Urinary bladder (tissue), 4 donors: ENCODE measurements around the gene CCL16. TPM values are rescaled to one million over a fixed set of nuclear protein-coding genes. Genes with fewer than 3 reads are reported as not detected.

Source experiments
- DNase-seq: peaks from one replicate; pipeline ENCODE4 v3.0.0-alpha.2; 2015; ENCODE audit errors: extremely low spot score
- H3K27ac ChIP-seq: one replicate; pipeline ENCODE4 v1.5.1; 2013; ENCODE audit warnings: low read depth, mild to moderate bottlenecking, moderate library complexity
- H3K36me3 ChIP-seq: one replicate; pipeline ENCODE4 v1.6.1; 2013; ENCODE audit warnings: mild to moderate bottlenecking, moderate library complexity; ENCODE audit not compliant: insufficient read depth
- H3K4me1 ChIP-seq: one replicate; pipeline ENCODE4 v1.6.1; 2013; ENCODE audit warnings: mild to moderate bottlenecking, moderate library complexity; ENCODE audit not compliant: insufficient read depth
- H3K4me3 ChIP-seq: one replicate; pipeline ENCODE4 v1.5.1; 2013; ENCODE audit warnings: low read depth, low read length
- WGBS: extraction: QIAGEN DNeasy Blood & Tissue Kit; methylation state at CpG from one replicate; pipeline ENCODE4 v1.1.7; 2013; 5-methylcytosine and 5-hydroxymethylcytosine counted together
- polyA plus RNA-seq: library from polyadenylated mRNA; stranded (reverse); fragments of 200-250 nt; gene quantifications from one replicate; pipeline ENCODE4 v1.2.3, GENCODE V29; 2013
- total RNA-seq: library from RNA; depleted of rRNA; stranded (reverse); fragments of >200 nt; gene quantifications from one replicate; pipeline ENCODE4 v1.2.3, GENCODE V29; 2014
- donor health status: healthy with polysubstance abuse.
- donor health status: healthy.

The CCL16 gene
- total and polyA plus RNA-seq, 2 donors: 0.21 to 0.29 TPM

DNA sequence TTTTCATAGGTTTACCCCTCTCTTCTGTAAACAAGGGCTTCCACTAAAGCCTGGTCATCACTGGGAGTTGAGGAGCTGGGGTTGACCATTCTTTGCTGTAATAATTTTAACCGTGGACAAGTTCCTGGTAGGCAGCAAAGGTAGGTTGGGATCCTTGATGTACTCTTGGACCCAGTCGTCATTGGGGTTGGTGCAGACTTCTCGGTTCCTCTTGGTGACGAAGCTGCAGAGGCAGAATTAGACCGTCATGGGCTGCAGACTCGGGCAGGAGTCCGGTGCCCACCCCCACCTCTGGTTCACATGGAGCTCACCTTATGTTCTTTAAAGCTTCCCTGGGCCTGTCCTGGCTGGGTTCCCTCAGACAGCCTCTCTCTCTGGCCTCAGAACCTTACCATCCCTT, 3.8 kb downstream of the CCL16 start:
- Histone ChIP-seq H3K27ac (no peak overlapping the region), H3K36me3 (no peaks in the 10 kb centered on the region), H3K4me3 (no peak overlapping the region), H3K4me1 (no peaks in the 10 kb centered on the region)
- 90% methylated on average over 7 of the region's 7 CpGs for WGBS
- no peak for DNase-seq

DNA sequence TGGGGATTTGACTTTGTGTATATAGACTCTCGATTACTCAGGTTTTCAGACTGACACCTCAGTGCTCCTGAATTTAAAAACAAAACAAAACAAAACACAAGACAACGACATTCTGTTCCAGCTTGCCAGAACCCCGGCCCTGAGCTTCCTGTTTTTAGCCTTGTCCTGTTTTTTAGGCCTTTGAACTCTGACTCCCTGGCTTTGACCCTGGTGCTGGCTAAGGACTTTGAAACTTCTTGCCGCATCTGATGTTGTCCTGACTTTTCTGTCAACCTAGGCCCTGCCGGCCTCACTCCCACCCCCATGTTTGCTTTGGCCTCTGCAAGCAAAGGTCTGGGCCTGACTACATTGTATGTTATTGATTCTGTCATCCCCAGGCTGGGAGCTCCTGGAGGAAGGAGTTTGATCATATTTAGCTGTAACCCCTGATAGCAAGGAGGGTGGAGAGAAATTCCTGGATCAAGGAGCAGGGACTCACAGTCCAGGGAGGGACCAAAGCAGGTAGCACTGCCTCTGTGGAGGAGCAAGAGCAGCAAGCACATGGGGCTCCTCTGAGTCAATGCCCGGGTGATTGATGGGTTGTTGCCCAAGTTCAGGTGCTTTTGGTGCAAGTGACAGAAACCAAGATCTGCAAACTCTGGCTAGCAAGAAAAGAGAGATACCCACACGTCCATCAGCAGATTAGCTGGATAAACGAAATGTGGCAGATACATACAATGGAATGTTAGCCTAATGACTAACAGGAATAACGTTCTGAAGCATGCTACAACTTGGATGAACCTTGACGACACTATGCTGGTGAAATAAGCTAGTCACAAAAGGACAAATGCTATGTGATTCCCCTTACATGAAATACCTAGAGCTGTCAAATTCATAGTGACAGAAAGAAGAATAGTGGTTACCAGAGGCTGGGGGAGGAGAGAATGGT, 7.7 kb downstream of the CCL16 start:
- H3K4me3 ChIP-seq: no peak overlapping the region
- DNase-seq: no peak
- no peaks in the 10 kb centered on the region for H3K36me3 ChIP-seq
- H3K27ac ChIP-seq: no peak overlapping the region
- no peaks in the 10 kb centered on the region for H3K4me1 ChIP-seq
- WGBS: 46% methylated on average over 10 of the region's 10 CpGs

- Histone ChIP-seq H3K4me1 (no peaks in the 10 kb centered on the region), H3K36me3 (no peaks in the 10 kb centered on the region), H3K4me3 (no peak overlapping the region), H3K27ac (no peak overlapping the region)
- WGBS: 78% methylated on average over 4 of the region's 4 CpGs
- DNase-seq: no peak
These were observed 8.4 kb downstream of the CCL16 start for GRCh38 chr17:35972945-35973332.

DNA sequence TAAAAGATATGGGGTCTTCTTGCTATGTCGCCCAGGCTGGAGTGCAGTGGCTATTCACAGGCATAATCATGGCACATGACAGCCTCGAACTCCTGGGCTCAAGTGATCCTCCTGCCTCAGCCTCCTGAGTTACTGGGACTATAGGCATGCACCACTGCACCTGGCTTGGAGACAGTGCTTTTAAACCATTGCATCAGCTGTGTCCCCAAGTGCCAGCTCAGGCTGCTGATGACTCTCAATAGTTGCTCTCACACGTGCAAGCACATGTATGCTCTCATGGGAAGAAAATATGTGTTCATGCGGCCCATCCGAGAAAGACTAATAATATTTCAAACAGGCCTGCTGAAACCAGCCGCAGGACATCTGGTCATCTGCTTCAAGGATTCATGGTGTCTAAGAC, 8.8 kb downstream of the CCL16 start:
- no peaks in the 10 kb centered on the region for H3K4me1 ChIP-seq
- H3K36me3 ChIP-seq: no peaks in the 10 kb centered on the region
- H3K4me3 ChIP-seq: no peak overlapping the region
- no peak for DNase-seq
- WGBS: 76% methylated on average over 6 of the region's 6 CpGs
- H3K27ac ChIP-seq: no peak overlapping the region

GRCh38 chr17:35972066-35972465, 9.2 kb downstream of the CCL16 start:
- DNase-seq: no peak
- Histone ChIP-seq H3K4me3 (no peak overlapping the region), H3K27ac (no peak overlapping the region), H3K36me3 (no peaks in the 10 kb centered on the region), H3K4me1 (no peaks in the 10 kb centered on the region)
- WGBS: 58% methylated on average over 1 of the region's 1 CpG

DNA sequence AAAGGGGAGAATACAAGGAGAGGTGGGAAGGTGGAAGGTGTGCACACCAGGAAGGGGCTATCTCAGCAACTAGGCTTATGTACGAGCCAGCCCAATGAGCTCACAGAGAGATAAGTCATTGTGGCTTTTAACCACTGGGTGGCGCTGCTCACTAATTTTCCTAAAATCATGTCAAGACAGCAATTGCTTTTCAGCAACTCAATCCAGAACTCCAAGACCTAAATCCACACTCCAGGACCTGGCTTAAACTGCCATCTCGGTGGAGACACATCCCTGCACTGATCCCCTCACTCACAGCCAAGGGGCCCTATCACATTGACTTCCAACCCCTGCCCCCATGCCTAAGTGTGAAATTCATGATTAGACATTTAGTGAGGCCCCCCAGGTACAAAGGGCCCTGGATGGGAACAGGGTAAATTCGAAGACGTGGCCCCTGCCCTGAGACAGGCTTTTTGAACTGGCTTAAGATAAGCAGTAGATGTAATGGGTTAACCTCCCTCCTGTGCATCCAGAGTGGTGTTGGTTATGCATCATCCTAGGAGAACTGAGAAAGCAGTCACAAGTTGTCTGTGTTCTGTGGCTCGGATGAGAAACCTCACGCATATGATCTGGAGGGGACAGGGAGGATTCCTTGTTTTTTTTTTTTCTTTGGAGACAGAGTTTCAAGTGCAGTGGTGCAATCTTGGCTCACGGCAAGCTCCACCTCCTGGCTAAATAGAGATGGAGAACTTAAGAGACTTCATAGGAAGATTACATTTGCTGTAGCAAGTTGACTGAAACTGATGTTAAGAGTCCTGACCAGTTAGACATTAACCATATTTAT, 11.5 kb downstream of the CCL16 start:
- peak; percentile 73 for DNase-seq
- no peak overlapping the region for H3K4me3 ChIP-seq
- 31% methylated on average over 8 of the region's 8 CpGs for WGBS
- no peaks in the 10 kb centered on the region for H3K4me1 ChIP-seq
- H3K27ac ChIP-seq: no peak overlapping the region
- no peaks in the 10 kb centered on the region for H3K36me3 ChIP-seq

DNA sequence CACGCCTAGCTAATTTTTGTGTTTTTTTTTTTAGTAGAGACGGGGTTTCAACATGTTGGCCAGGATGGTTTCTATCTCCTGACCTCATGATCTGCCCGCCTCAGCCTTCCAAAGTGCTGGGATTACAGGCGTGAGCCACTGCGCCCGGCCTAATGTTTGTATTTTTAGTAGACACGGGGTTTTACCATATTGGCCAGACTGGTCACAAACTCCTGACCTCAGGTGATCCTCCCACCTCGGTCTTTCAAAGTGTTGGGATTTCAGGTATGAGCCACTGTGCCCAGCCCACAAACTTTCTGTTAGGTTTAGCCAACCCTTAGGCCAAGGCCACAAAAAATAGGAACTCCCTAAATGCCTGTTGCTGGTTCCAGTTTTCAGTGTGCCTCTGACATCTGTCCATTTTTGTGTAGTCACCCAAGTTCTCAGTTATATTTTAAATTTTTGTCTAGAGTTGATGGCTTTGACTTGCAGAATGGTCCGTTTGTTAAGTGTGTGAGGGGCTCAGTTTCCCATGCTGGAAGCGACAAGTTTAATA, 12.7 kb downstream of the CCL16 start:
- no peak for DNase-seq
- H3K27ac ChIP-seq: no peak overlapping the region
- H3K4me1 ChIP-seq: no peaks in the 10 kb centered on the region
- no peak overlapping the region for H3K4me3 ChIP-seq
- no peaks in the 10 kb centered on the region for H3K36me3 ChIP-seq
- WGBS: 80% methylated on average over 10 of the region's 10 CpGs

DNA sequence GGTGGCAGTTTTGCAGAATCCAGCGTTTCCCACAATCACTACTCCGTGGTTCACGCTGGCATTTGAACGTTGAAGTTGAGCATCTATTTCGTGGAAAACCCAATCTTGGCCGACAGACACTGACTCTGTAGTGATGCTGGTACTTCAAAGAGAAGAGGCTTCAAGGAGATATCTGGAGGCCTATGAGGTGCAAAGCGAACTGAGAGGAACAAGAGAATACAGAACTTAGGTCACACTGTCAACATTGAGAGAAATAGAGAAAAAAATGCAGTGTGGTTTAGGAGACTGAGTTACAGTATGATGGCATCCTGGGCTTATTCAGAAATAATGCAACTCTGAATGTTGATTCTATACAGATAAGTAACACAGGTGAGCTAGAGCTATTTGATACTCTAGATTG, 16.0 kb downstream of the CCL16 start:
- H3K36me3 ChIP-seq: no peaks in the 10 kb centered on the region
- 91% methylated on average over 7 of the region's 7 CpGs for WGBS
- no peaks in the 10 kb centered on the region for H3K4me1 ChIP-seq
- no peak for DNase-seq
- H3K4me3 ChIP-seq: no peak overlapping the region
- no peak overlapping the region for H3K27ac ChIP-seq

DNA sequence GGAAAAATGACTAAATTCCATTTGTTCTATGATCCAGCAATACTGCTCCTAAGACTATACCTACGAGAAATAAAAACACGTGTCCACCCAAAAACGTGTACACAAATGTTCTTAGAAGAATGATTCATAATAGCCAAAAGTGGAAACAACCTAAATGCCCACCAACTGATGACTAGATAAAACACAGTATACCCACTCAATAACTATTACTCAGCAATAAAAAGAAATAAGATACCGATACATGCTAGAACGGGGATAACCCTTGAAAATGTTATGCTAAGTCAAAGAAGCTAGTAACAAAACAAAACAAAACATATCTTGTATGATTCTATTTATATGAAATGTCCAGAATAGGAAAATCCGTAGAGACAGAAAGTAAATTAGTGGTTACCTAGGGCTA, 17.6 kb downstream of the CCL16 start:
- DNase-seq: no peak
- no peaks in the 10 kb centered on the region for H3K36me3 ChIP-seq
- H3K4me1 ChIP-seq: no peaks in the 10 kb centered on the region
- no peak overlapping the region for H3K4me3 ChIP-seq
- no peak overlapping the region for H3K27ac ChIP-seq
- WGBS: 79% methylated on average over 6 of the region's 6 CpGs

DNA sequence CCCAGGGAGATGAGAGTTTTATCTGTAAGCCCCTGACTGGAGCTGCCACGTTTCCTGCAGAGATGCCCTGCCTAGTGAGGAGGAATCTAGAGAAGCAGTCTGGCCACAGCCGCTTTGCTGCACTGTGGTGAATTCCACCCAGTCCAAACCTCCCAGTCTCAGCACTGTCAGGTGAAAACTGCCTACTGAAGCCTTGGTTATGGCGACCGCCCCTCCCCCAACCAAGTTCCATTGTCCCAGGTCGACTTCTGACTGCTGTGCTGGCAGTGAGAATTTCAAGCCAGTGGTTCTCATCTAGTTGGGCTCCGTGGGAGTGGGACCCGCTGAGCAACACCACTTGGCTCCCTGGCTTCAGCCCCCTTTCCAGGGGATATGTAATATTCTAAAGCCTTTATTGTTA, 27.6 kb downstream of the CCL16 start:
- H3K4me1 ChIP-seq: no peaks in the 10 kb centered on the region
- DNase-seq: no peak
- H3K36me3 ChIP-seq: no peaks in the 10 kb centered on the region
- H3K4me3 ChIP-seq: no peak overlapping the region
- 54% methylated on average over 7 of the region's 7 CpGs for WGBS
- H3K27ac ChIP-seq: no peak overlapping the region

DNA sequence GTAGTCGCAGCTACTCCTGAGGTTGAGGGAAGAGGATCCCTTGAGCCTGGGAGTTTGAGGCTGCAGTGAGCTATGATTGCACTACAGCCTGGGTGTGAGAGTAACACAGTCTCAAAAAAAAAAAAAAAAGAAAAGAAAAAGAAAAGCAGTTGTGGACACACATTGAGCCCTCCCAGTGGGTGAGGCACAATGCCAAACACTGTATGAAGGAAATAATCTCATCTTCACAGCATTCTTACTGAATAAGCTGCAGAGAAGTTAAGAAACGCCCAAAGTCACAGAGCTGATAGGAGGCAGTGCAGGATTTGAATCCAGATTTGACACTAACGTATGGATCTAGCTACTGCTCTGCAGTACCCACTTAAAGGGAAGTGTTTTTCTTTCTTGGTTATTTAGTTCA, 31.9 kb downstream of the CCL16 start:
- WGBS: 65% methylated on average over 3 of the region's 3 CpGs
- no peaks in the 10 kb centered on the region for H3K36me3 ChIP-seq
- no peak overlapping the region for H3K4me3 ChIP-seq
- no peaks in the 10 kb centered on the region for H3K4me1 ChIP-seq
- H3K27ac ChIP-seq: no peak overlapping the region
- DNase-seq: no peak

- Histone ChIP-seq H3K4me1 (no peaks in the 10 kb centered on the region), H3K36me3 (no peaks in the 10 kb centered on the region), H3K4me3 (no peak overlapping the region), H3K27ac (no peak overlapping the region)
- WGBS: 91% methylated on average over 7 of the region's 7 CpGs
- DNase-seq: no peak
These were observed 33.2 kb downstream of the CCL16 start for GRCh38 chr17:35948092-35948491.

DNA sequence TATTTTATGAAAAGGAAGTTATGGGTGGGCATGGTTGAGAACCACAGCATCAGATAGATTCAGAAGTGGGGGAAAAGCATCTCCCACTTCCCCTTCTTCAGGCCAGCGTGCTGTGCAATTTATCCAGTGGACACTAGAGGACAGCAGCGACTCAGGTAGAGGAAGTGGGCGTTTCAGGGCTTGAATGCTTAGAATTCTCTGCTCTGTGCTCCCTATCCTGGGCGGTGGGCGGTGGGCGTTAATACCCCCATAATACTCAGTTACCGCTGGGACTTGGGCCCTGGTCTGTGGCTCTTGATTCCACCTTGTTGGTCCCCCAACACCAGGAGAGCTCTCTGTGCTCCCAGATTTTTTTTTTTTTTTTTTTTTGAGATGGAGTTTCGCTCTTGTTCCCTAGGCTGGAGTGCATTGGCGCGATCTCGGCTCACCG, 34.1 kb downstream of the CCL16 start:
- no peaks in the 10 kb centered on the region for H3K4me1 ChIP-seq
- no peaks in the 10 kb centered on the region for H3K36me3 ChIP-seq
- no peak for DNase-seq
- peak overlapping the region; percentile 29 for H3K4me3 ChIP-seq
- no peak overlapping the region for H3K27ac ChIP-seq
- 29% methylated on average over 12 of the region's 12 CpGs for WGBS

- no peaks in the 10 kb centered on the region for H3K4me1 ChIP-seq
- H3K36me3 ChIP-seq: no peaks in the 10 kb centered on the region
- WGBS: 81% methylated on average over 4 of the region's 4 CpGs
- H3K27ac ChIP-seq: no peak overlapping the region
- no peak overlapping the region for H3K4me3 ChIP-seq
- DNase-seq: no peak
These were observed 37.1 kb downstream of the CCL16 start for GRCh38 chr17:35944151-35944550.
